GM23338 (cell line): ENCODE data around the gene SLC5A5. TPM values are rescaled to one million over a fixed set of nuclear protein-coding genes. Genes with fewer than 3 reads are reported as not detected.

Source experiments
- ATAC-seq: fragments of 200-7000 bp; cut with Tn5 transposase; 3 replicates; pipeline ENCODE4 v1.9.1; 2020
- DNase-seq: peaks from one replicate; pipeline ENCODE4 v3.0.0-alpha.2; 2015; ENCODE audit warnings: low spot score
- H2AFZ ChIP-seq: fragments of 200-600 bp; sonication (generic); 2 replicates; pipeline ENCODE4 v1.8.0; 2016; ENCODE audit warnings: antibody characterized with exemption, mild to moderate bottlenecking, moderate library complexity
- H3F3A ChIP-seq: fragments of 200-600 bp; sonication (generic); replicated peaks from 2 replicates; pipeline ENCODE4 v1.8.0; 2017; ENCODE audit warnings: antibody characterized with exemption, mixed run types, low read depth
- H3K27ac ChIP-seq: fragments of 200-600 bp; sonication (generic); 2 replicates; pipeline ENCODE4 v1.6.1; 2016; ENCODE audit warnings: low read depth
- H3K27me3 ChIP-seq: fragments of 200-600 bp; sonication (generic); 2 replicates; pipeline ENCODE4 v1.8.0; 2016; ENCODE audit warnings: mild to moderate bottlenecking, mixed run types, moderate library complexity; ENCODE audit not compliant: insufficient read depth
- H3K36me3 ChIP-seq: fragments of 200-600 bp; sonication (generic); 2 replicates; pipeline ENCODE4 v1.8.0; 2016; ENCODE audit warnings: mild to moderate bottlenecking; ENCODE audit not compliant: insufficient read depth
- H3K4me1 ChIP-seq: fragments of 200-600 bp; sonication (generic); 2 replicates; pipeline ENCODE4 v1.8.0; 2016; ENCODE audit warnings: mild to moderate bottlenecking, moderate library complexity; ENCODE audit not compliant: insufficient read depth
- H3K4me2 ChIP-seq: fragments of 200-600 bp; sonication (generic); 2 replicates; pipeline ENCODE4 v1.7.1; 2017; ENCODE audit warnings: mixed run types
- H3K4me3 ChIP-seq: fragments of 200-600 bp; sonication (generic); 2 replicates; pipeline ENCODE4 v1.6.1; 2016; ENCODE audit warnings: mixed run types
- H3K79me2 ChIP-seq: fragments of 200-600 bp; sonication (generic); replicated peaks from 2 replicates; pipeline ENCODE4 v1.8.0; 2017; ENCODE audit warnings: mild to moderate bottlenecking; ENCODE audit not compliant: insufficient read depth
- H3K9me2 ChIP-seq: fragments of 200-600 bp; sonication (generic); 2 replicates; pipeline ENCODE4 v1.8.0; 2017; ENCODE audit not compliant: insufficient read depth
- H4K20me1 ChIP-seq: fragments of 200-600 bp; sonication (generic); replicated peaks from 2 replicates; pipeline ENCODE4 v1.8.0; 2017; ENCODE audit warnings: mild to moderate bottlenecking; ENCODE audit not compliant: insufficient read depth
- H3K27ac Mint-ChIP-seq: 2 replicates; pipeline ENCODE4 v1.8.0; 2020; ENCODE audit warnings: inconsistent platforms, mild to moderate bottlenecking, moderate library complexity, mixed read lengths
- H3K27me3 Mint-ChIP-seq: 3 replicates; pipeline ENCODE4 v1.8.0; 2022; ENCODE audit warnings: low read depth, mild to moderate bottlenecking, moderate library complexity, mixed read lengths, inconsistent platforms; ENCODE audit not compliant: insufficient read depth, poor library complexity
- H3K36me3 Mint-ChIP-seq: 3 replicates; pipeline ENCODE4 v1.8.0; 2021; ENCODE audit warnings: low read depth, mild to moderate bottlenecking, inconsistent platforms, moderate library complexity, mixed read lengths
- H3K4me1 Mint-ChIP-seq: 3 replicates; pipeline ENCODE4 v1.8.0; 2020; ENCODE audit warnings: mild to moderate bottlenecking, inconsistent platforms, mixed read lengths
- H3K4me3 Mint-ChIP-seq: 3 replicates; pipeline ENCODE4 v1.8.0; 2021; ENCODE audit warnings: moderate library complexity, mild to moderate bottlenecking, inconsistent platforms, mixed read lengths
- H3K9me3 Mint-ChIP-seq: 3 replicates; pipeline ENCODE4 v1.8.0; 2020; ENCODE audit warnings: moderate library complexity, mild to moderate bottlenecking, inconsistent platforms, mixed read lengths
- CREB1 ChIP-seq: fragments of 250-450 bp; sonication (Bioruptor Pico); IDR thresholded peaks from 2 replicates; pipeline ENCODE4 v1.5.0; 2020; ENCODE audit warnings: low read depth, mild to moderate bottlenecking, moderate library complexity
- ETS1 ChIP-seq: IDR thresholded peaks from 2 replicates; pipeline ENCODE4 v1.6.1; 2016; ENCODE audit warnings: antibody characterized with exemption
- EZH2 ChIP-seq: fragments of 200-600 bp; sonication (generic); IDR thresholded peaks from one replicate; pipeline ENCODE4 v1.8.0; 2017; ENCODE audit warnings: antibody characterized with exemption, mild to moderate bottlenecking, low read depth; ENCODE audit not compliant: unreplicated experiment
- JUNB ChIP-seq: IDR thresholded peaks from one replicate; pipeline ENCODE4 v1.6.1; 2016; ENCODE audit warnings: antibody characterized with exemption; ENCODE audit not compliant: unreplicated experiment
- NANOG ChIP-seq: IDR thresholded peaks from 2 replicates; pipeline ENCODE4 v1.6.1; 2016; ENCODE audit warnings: antibody characterized with exemption, borderline replicate concordance
- POLR2AphosphoS5 ChIP-seq: IDR thresholded peaks from 2 replicates; pipeline ENCODE4 v1.6.1; 2016; ENCODE audit warnings: antibody characterized with exemption, low read depth
- REST ChIP-seq: IDR thresholded peaks from one replicate; pipeline ENCODE4 v1.6.1; 2018; ENCODE audit warnings: antibody characterized with exemption; ENCODE audit not compliant: unreplicated experiment
- STAT1 ChIP-seq: IDR thresholded peaks from one replicate; pipeline ENCODE4 v1.6.1; 2016; ENCODE audit warnings: antibody characterized with exemption; ENCODE audit not compliant: unreplicated experiment
- ZNF114 ChIP-seq: fragments of 250-450 bp; sonication (Bioruptor Pico); IDR thresholded peaks from 2 replicates; pipeline ENCODE4 v1.5.0; 2020; ENCODE audit warnings: mild to moderate bottlenecking, moderate library complexity
- ZNF331 ChIP-seq: fragments of 250-450 bp; sonication (Bioruptor Pico); IDR thresholded peaks from 2 replicates; pipeline ENCODE4 v1.5.0; 2020; ENCODE audit warnings: low read depth, mild to moderate bottlenecking, moderate library complexity
- ZNF462 ChIP-seq: fragments of 250-450 bp; sonication (Bioruptor Pico); IDR thresholded peaks from 2 replicates; pipeline ENCODE4 v1.5.0; 2020; ENCODE audit warnings: mild to moderate bottlenecking, moderate library complexity
- polyA plus RNA-seq: library from polyadenylated mRNA; unstranded; fragments of >200 nt; fragmentation: Nextera tagmentation; extraction: Ambion mirVana; gene quantifications from 2 replicates; pipeline ENCODE4 v1.2.1, GENCODE V29; 2016
- total RNA-seq: library from RNA; depleted of rRNA; stranded (reverse); fragments of >200 nt; shearing (Covaris generic); gene quantifications from 2 replicates; pipeline ENCODE4 v1.2.3, GENCODE V29; 2014

SLC5A5 gene
- total and polyA plus RNA-seq, 2 experiments from 2014 or later: 1.0 to 2.1 TPM

GRCh38 chr19:17866964-17867486, 4.7 kb upstream of the SLC5A5 start:
- ATAC-seq: no peak; the same call in 2 of the 3 replicates
- H3K27ac ChIP-seq: no peak overlapping the region
- H2AFZ ChIP-seq: no peak overlapping the region
- TF ChIP-seq ZNF331 (no peak), NANOG (no peak), STAT1 (no peak), JUNB (no peak), CREB1 (no peak)
- Mint-ChIP-seq H3K4me3 (no peak overlapping the region), H3K36me3 (peaks cover 39% of the 10 kb centered on the region), H3K4me1 (peaks cover 14% of the 10 kb centered on the region), H3K27me3 (peaks cover 47% of the 10 kb centered on the region), H3K9me3 (no peaks in the 10 kb centered on the region), H3K27ac (no peak overlapping the region; the same call in 1 of the 2 replicates)
- H3K4me2 ChIP-seq: no peak overlapping the region
- peaks cover 50% of the 10 kb centered on the region for H3F3A ChIP-seq
- peaks cover 12% of the 10 kb centered on the region; the same call in 1 of the 2 replicates for H3K4me1 ChIP-seq
- no peaks in the 10 kb centered on the region for H3K9me2 ChIP-seq
- peaks cover 26% of the 10 kb centered on the region for H4K20me1 ChIP-seq
- peaks cover 23% of the 10 kb centered on the region for H3K27me3 ChIP-seq
- peak; percentile 27 for DNase-seq
- no peak overlapping the region for H3K4me3 ChIP-seq
- H3K79me2 ChIP-seq: peaks cover 7% of the 10 kb centered on the region
- H3K36me3 ChIP-seq: peaks cover 17% of the 10 kb centered on the region

- Histone ChIP-seq H3K9me2 (no peaks in the 10 kb centered on the region), H3K4me2 (peak overlapping the region; percentile 74; the same call in 1 of the 2 replicates), H4K20me1 (peaks cover 12% of the 10 kb centered on the region), H3K4me3 (peak overlapping the region; percentile 41; the same call in 1 of the 2 replicates), H3K36me3 (peaks cover 7% of the 10 kb centered on the region), H3K79me2 (no peaks in the 10 kb centered on the region), H3K27ac (0 out of 2 replicates have a peak overlapping the region, but pooled peaks have one; percentile 21), H3K27me3 (peaks cover 38% of the 10 kb centered on the region), H3K4me1 (peaks cover 12% of the 10 kb centered on the region; the same call in 1 of the 2 replicates), H2AFZ (no peak overlapping the region), H3F3A (peaks cover 34% of the 10 kb centered on the region)
- Mint-ChIP-seq H3K4me1 (peaks cover 12% of the 10 kb centered on the region), H3K27ac (no peak overlapping the region; the same call in 1 of the 2 replicates), H3K36me3 (peaks cover 23% of the 10 kb centered on the region), H3K4me3 (peak overlapping the region; percentile 12; the same call in 1 of the 3 replicates), H3K9me3 (no peaks in the 10 kb centered on the region), H3K27me3 (peaks cover 50% of the 10 kb centered on the region)
- ATAC-seq (no peak), DNase-seq (no peak)
- TF ChIP-seq CREB1 (no peak), JUNB (no peak), EZH2 (no peak), REST (no peak), ZNF114 (no peak), POLR2AphosphoS5 (no peak), ZNF462 (CRISPR knock-in tag) (no peak), NANOG (no peak), ZNF331 (no peak), ETS1 (no peak)
Observed at GRCh38 chr19:17868669-17869068, 3.1 kb upstream of the SLC5A5 start.
